HG03103 (cell line): ENCODE results near the gene CHI3L2.
"Not testable (repeated sequence)": the region's sequence is repeated elsewhere in the genome, so short reads cannot be mapped to it uniquely, and the experiment has no call there.

Experiments
- ATAC-seq: cut with Tn5 transposase; IDR thresholded peaks from one replicate; pipeline ENCODE4 v1.9.1; 2021; ENCODE audit warnings: low read depth; ENCODE audit not compliant: unreplicated experiment

The CHI3L2 gene

DNA sequence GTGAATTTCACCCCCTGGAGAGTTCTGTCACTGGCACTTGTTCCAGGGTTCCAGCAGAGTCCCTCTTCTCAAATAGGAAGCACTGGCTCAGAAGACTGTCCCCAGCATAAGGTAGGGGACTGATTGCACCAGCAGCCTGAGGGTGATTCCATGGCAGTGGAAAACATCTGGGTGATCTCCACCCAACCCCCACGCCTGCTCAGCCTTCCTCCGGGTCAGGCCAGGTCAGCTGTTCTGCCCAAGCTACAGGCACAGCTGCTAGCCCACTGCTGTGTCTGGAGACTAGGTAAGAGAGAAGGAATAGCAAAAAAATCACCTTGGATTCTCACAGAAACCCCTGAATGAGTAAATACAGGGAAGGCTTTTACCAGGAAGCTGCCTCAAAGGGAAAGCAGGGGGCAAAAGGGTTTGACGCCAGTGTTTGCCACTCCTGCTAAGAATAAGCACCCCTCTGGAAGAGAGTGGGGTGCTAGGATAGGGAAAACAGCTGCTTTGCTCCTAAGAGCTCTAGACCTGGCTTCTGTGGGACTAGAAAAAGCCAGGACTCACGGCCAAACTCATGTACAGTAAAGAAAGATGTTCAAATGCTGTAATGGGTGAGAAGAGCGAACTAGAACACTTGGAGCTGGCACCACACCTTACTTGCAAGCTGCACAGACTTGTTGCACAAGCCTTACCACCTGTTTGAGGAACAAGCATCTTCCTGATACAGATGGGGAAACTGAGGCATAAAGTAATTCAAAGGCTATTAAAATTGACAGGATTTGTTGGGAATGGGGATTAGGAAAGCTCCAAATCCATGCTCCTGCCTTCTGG lies 26.0 kb upstream of the CHI3L2 start:
- no peak for ATAC-seq

DNA sequence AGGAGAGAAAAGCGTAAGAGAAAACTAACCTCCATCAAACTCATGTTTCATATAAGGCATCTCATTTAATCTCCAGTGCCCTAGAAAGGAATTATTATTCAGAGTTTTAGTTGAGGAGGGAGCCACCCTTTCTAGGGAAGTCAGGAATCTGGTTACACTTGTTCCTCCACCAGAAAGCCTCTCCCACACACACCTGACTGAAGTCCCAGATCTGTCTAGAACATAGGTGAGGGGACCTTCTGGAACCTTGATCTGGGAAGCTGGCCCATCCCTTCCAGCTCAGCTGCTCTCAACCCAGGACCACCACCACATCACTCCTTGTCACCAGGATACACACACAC lies 25.2 kb upstream of the CHI3L2 start:
- ATAC-seq = no peak

DNA sequence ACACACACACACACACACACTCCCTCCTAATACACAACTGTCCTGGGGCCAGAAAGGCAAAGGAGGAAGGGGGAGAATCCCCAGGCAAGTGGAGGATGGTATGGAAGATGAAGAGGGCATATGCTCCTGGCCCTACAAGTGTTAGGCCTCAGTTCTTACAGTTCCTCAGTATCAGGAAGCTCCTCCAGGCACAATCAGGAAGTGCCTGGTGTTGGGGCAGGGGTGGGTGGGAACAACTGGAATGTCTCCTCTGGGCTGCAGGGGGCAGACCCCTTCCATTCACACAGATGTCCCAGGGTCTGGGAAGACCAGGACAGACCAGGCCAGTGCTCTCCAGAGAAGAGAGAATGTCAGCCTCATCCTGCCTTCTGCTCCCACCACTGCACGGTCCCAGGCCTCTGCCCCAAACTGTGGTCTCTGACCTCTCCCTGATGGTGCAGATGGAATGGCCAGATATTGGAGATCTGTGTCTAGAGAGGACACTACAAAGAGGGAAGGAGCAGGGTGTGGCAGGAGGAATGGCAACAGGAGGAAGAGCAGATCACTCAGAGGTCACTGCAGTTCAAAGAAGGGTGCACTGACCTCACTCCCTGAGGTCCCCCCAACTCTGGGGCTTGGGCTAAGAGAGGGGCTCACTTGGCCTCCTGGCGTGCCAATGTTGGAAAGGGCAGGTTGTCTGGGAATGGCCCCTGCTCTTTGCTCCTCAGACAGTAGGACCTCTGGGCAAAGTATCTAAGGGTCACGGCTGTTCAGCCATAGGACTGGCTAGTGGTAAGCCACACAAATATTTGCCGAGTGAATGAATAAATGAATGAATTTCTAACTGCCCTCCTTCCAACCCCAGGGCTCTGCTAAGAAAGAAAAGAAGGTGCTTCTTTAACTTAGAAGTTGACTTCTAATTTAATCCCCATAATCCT lies 24.5 kb upstream of the CHI3L2 start:
- ATAC-seq = no peak

DNA sequence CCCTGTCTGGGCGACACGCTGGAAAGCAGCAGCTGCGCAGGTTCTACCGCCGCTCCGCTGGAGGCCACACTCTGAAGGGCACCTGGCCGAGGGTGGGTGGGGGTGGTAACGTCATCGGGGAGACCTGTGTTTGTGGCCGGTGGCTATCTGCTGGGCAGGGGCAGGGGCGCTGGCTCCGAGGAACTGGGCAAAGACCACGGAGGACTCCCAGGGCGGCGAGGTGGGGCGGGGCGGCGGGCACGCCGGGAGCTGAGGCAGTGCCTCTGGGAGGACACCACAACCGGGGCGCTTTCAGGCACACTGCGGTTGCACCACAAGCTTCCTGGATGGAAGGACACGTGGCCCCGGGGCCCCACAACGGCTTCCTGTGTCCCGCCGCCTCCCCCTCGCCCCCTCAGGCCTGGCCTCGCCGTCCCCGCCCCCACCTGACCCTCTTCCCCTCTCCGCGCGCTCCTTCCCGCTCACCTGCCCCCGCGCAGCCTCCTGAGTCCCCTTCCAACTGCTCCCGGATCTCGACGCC lies 23.8 kb upstream of the CHI3L2 start:
- ATAC-seq = peak; percentile 42

DNA sequence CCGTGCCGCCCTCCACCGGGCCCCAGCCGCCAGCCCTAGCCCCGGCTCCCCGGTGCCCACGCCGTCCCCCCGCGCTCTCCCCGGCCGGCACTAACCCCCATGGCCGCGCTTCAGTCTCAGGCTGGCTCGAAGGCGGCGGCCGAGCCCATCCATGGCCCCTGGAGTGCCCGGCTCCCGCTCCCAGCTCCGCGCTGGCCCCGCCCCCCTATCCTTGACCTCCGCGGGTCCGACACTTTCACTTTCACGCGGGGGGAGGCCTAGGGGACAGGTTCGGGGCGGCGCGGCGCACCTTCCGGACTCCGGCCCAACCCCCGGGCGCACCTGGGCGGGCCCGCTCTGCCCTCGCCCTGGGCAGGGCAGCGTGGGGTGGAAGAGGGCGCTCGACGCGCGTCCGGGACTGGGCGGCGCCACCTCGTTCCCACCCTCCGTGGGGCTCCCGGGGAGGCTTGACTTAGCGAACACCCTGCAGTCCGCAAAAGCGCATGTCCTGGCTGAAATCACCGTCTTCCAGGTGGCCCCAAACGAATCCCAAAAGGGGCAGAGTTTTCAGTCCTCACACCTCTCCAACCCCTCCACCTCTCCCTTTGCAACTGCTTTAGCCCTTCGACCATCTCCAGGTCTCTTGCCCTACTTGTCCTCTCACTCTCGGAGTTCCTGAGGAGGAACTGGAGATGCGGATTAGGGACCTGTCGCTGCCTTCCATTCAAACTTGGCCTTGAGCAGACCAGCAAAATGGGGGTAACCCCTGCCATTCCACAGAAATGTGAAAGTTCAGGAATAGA lies 23.1 kb upstream of the CHI3L2 start:
- peak; percentile 49 for ATAC-seq

DNA sequence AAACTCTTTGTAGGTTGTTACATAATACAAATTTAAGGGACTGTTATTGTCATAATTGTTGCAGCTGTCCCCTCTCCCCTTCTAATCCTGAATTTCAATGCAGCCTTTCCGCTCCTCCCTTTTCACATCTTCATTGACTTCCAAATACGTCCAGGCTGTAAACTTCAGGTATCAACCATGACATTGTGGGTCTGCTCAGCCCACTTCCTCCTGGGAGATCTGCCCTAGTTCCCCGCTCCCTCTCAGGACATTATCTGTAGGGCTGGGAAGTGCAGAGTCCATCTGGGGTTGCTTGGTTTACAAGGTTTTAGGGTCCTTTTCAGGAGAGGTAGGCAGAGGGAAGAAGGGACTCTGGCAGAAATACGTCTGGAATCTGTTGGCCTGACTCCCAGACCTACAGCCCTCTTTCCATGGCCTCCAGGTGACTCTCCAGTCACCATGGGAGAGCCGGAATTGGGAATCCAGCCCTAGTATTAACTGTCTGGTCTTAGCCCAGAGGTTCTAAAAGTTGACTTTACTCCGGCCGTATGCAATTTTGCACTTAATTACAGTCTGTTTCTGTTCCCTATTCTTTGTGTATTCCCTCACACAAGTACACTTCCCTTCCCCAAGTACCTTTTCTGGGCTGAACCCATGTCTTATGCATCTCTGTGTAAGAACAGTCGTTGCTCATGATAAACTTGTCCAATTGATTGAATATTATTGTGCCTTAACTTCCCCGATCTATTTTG lies 22.4 kb upstream of the CHI3L2 start:
- no peak for ATAC-seq

DNA sequence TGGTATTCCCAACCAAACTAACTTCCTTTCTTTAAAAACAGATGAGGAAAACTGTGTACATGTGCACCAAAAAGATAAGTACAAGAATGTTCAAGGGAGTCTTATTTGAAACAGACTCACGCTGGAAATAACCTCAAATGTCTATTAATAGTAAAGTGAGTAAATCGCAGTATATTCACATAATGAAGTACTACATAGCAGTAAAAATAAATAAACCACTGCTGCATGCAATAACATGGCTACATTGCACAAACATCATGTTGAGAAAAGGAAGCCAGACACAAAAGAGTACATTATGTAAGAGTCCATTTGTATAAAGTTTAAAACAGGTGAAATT lies 21.8 kb upstream of the CHI3L2 start:
- ATAC-seq = no peak

DNA sequence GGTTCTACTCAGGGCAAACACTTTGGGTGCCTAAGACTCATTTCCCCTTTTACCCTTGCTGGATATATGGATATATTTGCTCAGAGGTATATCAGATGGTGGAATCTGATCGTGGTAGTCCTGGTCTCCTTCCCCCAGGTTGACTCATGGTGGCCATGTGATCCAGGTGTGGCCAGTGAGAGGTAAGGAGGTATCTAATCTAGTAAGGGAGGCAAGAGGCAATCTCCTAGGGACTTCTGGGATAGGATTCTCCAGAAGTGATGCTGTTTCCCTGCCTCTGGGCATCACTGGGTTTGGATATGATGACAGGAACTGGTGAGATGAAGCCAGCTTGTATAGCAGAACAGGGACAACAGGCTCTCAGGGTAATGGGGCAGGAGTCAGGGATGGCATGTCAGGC lies 18.6 kb upstream of the CHI3L2 start:
- ATAC-seq = no peak

DNA sequence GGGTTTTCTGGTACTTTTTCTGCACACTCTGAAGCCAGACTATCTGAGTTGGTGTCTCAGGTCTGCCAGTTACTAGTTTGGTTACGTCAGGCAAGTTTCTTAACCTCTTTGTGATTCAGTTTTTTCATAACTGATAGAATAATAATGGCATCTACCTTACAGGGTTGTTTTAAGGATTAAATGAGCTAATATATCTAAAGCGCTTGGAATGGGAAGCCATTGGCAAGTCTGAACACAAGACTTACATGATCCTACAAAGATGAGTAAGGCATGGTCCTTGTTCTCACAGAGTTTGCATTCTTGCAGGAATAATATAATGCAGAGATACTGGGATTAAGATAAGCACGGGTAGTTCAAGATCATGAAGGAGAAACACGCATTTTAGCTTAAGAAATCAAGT lies 17.9 kb upstream of the CHI3L2 start:
- no peak for ATAC-seq

DNA sequence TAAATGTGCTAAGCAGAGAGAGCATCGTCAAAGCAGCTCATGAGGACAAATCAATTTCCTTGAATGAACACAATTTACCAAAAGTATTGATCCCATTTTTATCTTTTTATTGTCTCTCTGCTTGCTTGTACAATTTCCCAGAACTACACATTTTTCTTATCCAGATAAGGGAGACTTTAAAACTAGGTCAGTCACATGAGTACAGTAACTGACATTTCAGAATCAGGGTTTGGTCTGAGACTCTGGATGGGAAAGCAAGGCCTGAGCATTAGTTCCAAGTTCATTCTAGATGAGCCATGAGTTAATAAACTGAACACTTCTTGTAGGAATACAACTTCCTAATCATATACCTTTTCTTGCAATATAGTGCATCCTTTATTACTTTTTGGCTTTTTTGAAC lies 15.6 kb upstream of the CHI3L2 start:
- no peak for ATAC-seq

DNA sequence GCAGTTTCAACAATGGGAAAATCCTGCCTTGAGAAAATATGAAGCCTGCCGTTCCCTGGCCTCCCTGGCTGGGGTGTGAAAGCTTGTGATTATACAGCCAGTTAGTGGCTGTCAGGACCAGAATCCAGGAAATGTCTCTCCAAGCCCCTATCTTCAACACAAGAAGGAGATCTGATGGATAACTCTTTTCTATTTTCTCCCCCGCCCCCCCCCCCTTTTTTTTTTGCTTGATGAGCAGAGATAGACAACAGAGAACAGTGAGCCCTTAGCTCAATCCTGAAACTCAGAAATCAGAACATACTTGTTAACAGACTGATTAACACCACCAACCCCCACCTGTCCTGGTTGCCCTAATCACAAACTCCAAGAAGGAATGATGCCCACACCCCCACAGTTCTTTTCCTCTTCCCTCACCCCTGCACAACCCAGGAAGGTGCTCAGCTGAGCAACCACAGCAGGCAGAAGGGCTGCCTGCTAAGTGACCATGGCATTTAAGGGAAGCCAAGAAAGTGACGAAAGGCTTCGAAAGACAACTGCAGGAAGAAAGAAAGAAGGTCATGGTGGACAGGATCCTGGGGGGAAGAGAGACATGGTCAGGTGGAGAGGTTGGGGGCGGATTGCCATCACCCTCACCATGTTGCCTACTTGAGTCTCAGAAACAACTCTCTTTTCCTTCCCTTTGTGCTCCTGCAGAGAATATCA lies 14.7 kb upstream of the CHI3L2 start:
- no peak for ATAC-seq

DNA sequence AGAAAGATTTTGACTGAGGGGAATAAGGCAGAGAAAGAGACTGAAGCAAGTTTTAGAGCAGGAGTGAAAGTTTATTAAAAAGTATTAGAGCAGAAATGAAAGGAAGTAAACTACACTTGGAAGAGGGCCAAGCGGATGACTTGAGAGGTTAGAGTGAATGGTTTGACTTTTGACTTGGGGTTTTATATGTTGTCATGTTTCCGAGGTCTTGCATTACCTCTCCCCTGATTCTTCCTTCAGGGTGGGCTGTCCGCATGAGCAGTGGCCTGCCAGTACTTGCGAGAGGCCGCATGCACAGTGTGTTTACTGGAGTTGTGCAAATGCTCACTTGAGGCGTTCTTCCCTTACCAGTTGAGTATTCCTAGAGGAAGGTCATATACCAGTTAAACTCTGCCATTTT lies 14.1 kb upstream of the CHI3L2 start:
- no peak for ATAC-seq

DNA sequence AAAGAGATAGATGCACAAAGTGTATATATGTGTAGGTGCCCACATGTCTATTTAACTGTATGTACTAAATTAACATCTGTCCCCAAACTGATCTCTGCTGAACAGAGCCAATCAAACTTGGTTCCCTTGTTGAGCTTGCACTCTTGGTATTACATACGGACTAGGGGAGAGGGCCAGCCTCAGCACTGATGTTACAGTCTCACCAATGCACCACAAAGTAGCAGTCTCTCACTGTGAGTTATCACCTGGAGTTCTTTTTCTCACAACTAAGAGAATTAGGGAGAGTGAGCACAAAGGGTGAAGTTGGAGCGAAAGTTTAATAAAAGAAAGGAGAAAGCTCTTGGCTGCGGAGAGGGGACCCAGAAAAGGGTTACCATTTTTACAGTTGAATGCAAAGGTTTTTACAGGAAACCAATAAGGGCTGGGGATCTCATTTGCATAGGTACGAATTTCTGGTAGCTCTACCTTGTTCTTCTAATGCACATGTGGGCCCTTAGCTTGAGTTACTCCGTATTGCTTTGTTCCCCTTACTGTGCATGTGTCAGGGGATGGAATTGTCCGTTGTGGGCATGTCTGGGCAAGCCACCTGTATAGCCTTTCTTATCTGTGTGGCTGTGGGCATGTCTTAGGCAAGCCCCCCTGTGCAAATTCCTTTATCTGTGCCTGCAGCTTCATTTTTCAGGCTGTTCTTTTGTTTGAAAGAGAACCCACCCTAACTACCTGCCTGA lies 13.3 kb upstream of the CHI3L2 start:
- no peak for ATAC-seq

DNA sequence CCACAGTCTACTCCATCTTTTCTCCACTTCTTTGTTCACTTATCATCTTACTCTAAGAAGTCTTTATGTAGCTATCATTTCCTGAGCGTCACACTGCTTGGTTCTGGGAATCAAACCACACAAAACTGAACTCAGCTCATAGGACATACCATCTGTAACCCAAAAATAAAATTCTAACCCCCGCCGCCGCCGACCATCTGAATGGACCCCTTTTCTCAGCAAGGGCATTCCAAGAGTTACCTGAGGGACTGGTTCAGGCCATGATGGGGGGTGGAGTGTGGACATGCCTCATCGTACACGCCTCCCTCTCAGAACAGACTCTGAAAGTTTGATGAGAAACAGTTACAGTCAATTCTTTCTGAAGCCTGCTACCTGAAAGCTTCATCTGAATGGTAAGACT lies 12.6 kb upstream of the CHI3L2 start:
- no peak for ATAC-seq

DNA sequence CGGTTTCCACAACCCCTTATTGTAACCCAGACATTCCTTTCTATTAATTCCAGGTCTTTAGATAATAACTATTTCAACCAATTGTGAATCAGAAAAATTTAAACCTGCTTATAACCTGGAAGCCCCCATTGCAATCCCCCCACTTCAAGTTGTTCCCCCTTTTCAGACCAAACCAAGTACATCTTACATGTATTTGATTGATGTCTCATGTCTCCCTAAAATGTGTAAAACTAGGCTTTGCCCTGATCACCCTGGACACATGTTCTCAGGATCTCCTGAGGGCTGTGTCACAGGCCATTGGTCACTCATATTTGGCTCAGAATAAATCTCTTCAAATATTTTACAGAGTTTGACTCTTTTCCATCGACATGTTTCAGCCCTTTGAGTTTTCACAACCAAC lies 12.2 kb upstream of the CHI3L2 start:
- not testable (repeated sequence) for ATAC-seq

DNA sequence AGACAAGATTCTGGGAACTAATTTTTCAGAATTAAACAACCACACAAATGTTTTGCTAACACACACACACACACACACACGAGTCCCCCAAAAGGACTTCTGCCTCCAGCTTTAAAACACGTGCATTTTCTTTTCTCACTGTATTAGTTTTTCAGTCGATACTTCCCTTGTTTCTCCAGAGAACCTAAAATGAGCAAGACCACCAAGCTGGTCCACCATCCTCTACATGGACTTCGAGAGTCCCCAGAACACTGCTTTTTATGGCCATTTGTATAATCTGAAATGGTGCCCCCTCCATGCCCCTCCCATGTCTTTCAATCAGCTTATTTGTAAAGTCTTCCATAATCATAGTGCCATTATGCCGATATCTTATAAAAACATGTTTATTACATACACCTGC lies 10.8 kb upstream of the CHI3L2 start:
- ATAC-seq = no peak

DNA sequence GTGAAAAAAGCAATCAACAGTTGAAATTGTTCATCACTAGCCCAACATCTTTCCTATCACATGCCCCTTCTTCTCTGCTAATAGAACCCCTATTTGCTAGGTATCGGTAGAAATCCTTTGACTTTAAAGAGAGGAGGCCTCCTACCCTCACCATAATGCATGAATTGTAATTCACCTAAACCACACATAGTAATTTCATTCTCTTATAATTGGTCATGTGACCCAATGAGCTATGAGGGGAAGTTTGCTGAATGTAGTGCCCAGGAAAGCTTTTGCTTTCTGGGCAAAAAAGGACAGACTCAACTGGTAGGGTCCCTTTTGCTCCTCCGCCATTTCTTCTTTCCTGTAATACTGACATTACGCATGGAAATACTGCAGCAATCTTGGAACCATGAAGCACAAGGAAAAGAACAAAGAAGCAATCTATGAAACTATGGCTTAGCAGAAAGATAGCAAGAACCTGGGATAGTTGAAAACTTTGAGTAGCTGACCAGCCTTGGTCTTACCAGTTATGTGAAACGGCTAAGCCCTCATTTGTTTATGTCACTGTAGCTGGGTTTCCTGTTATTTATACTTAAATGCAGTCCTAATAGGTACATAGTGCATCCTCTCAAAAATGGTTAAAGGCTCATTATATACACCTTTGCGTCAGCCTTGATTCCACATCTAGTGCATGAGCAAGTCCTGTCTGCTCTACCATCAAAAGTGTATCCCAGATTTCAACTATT lies 10.2 kb upstream of the CHI3L2 start:
- no peak for ATAC-seq
